Naive thymus-derived CD4-positive, alpha-beta T cell (primary cell): Measurements from ENCODE around the gene TMEM178B. TPM values are rescaled to one million over a fixed set of nuclear protein-coding genes. Genes with fewer than 3 reads are reported as not detected.

Experiments used
- ATAC-seq: fragments of 150-1000 bp; cut with Tn5 transposase; 2 replicates; pipeline ENCODE4 v1.10.0; 2021; ENCODE audit warnings: mild to moderate bottlenecking, moderate library complexity
- CTCF ChIA-PET: fragments of 350-600 bp; sonication (Branson Sonifier 250); formaldehyde crosslinking; loops from one replicate; lab custom pipeline; 2021; ENCODE audit warnings: antibody characterized with exemption; lab: Charles Lee
- POLR2A ChIA-PET: fragments of 350-600 bp; sonication (Branson Sonifier 250); formaldehyde crosslinking; loops from one replicate; lab custom pipeline; 2021; ENCODE audit warnings: antibody characterized with exemption, inconsistent platforms; lab: Charles Lee
- DNase-seq, 9 donors: peaks; one replicate each; pipeline versions ENCODE4 v3.0.0 to v3.0.0-alpha.2; 2020 to 2022; ENCODE audit warnings: mixed read lengths in 1 of 9
- H3K27ac ChIP-seq: one replicate; pipeline ENCODE4 v1.7.0; 2013; ENCODE audit warnings: mild to moderate bottlenecking, low read depth, low read length, moderate library complexity
- H3K27me3 ChIP-seq, 2 donors: one replicate each; pipeline ENCODE4 v1.7.0; 2013; ENCODE audit warnings: low read length in 2 of 2, mild to moderate bottlenecking in 2 of 2, moderate library complexity in 2 of 2; ENCODE audit not compliant: control insufficient read depth in 2 of 2, insufficient read depth in 2 of 2
- H3K36me3 ChIP-seq, 3 experiments: 1 replicate in 2 of 3; 2 replicates in 1 of 3; pipeline ENCODE4 v1.7.0; 2013; ENCODE audit warnings: low read length in 3 of 3, mild to moderate bottlenecking in 3 of 3, moderate library complexity in 1 of 3; ENCODE audit not compliant: insufficient read depth in 3 of 3, control insufficient read depth in 2 of 3
- H3K4me1 ChIP-seq, 2 donors: one replicate each; pipeline ENCODE4 v1.7.0; 2013; ENCODE audit warnings: low read length in 2 of 2, mild to moderate bottlenecking in 2 of 2, moderate library complexity in 1 of 2; ENCODE audit not compliant: control insufficient read depth in 2 of 2, insufficient read depth in 2 of 2
- H3K4me3 ChIP-seq: 2 replicates; pipeline ENCODE4 v1.7.0; 2013; ENCODE audit warnings: mild to moderate bottlenecking, low read length
- H3K9me3 ChIP-seq, 3 experiments: 1 replicate in 2 of 3; 2 replicates in 1 of 3; pipeline ENCODE4 v1.7.0; 2013; ENCODE audit warnings: low read length in 3 of 3; ENCODE audit not compliant: control insufficient read depth in 2 of 3
- H3K27ac Mint-ChIP-seq, 9 donors: one replicate each; pipeline ENCODE4 v1.8.0; 2020 to 2022; ENCODE audit warnings: mixed read lengths in 9 of 9, mild to moderate bottlenecking in 8 of 9, moderate library complexity in 5 of 9, inconsistent platforms in 2 of 9
- H3K27me3 Mint-ChIP-seq, 5 donors: one replicate each; pipeline ENCODE4 v1.8.0; 2021 to 2022; ENCODE audit warnings: mixed read lengths in 5 of 5, mild to moderate bottlenecking in 1 of 5
- H3K36me3 Mint-ChIP-seq, 5 donors: one replicate each; pipeline ENCODE4 v1.8.0; 2020 to 2022; ENCODE audit warnings: mixed read lengths in 5 of 5, mild to moderate bottlenecking in 3 of 5, inconsistent platforms in 1 of 5
- H3K4me1 Mint-ChIP-seq, 7 donors: one replicate each; pipeline ENCODE4 v1.8.0; 2020 to 2022; ENCODE audit warnings: mixed read lengths in 7 of 7, mild to moderate bottlenecking in 3 of 7, inconsistent platforms in 1 of 7
- H3K4me3 Mint-ChIP-seq, 10 donors: one replicate each; pipeline ENCODE4 v1.8.0; 2020 to 2022; ENCODE audit warnings: mild to moderate bottlenecking in 10 of 10, mixed read lengths in 10 of 10, moderate library complexity in 6 of 10, inconsistent platforms in 2 of 10
- H3K9me3 Mint-ChIP-seq, 11 donors: one replicate each; pipeline ENCODE4 v1.8.0; 2020 to 2022; ENCODE audit warnings: mixed read lengths in 11 of 11, mild to moderate bottlenecking in 4 of 11, inconsistent platforms in 1 of 11, moderate library complexity in 1 of 11
- intact Hi-C, 2 donors: fragments of 100-400 bp; cut with micrococcal nuclease; formaldehyde crosslinking; loops; one replicate each; pipeline ENCODE4 v1.15.1; 2023
- polyA plus RNA-seq, 2 donors: library from polyadenylated mRNA; unstranded; fragments of 300-500 nt; fragmentation: Illumina TruSeq; gene quantifications; one replicate each; pipeline ENCODE4 v1.2.3, GENCODE V29; 2021
- total RNA-seq, 6 experiments: library from RNA in 5 of 6; stranded (reverse) in 5 of 6; gene quantifications; 1 replicate in 5 of 6; 2 replicates in 1 of 6; pipeline ENCODE4 v1.2.3 and lab custom pipeline; 2021 to 2026

TMEM178B gene
- total and polyA plus RNA-seq, 7 experiments from 2014 or later, result 0.05 to 3.0 (median 0.10) TPM; not detected in 4

DNA sequence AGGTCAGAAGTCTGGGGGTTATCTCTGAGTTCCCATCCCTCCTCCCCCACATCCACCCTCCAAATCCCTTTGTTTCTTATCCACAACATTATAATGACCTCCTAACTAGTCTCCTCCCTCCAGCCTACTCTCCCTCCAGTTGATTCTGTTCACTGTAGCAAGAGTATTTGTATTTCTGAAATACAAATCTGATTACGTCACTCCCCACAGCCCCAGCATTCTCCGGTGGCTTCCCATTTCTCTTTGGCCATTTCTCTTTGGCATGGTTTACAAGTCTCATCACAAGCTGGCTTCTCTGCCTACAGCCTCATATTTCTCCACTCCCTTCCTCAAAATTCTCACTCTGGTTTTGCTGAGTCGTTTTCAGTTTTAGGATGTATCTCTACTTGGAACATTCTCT lies 34.5 kb upstream of the TMEM178B start:
- peaks cover 12 to 29% (median 18%) of the 10 kb centered on the region in 5 donors for H3K27me3 Mint-ChIP-seq
- POLR2A ChIA-PET, result no interaction called here
- no peak overlapping the region for H3K4me3 Mint-ChIP-seq

DNA sequence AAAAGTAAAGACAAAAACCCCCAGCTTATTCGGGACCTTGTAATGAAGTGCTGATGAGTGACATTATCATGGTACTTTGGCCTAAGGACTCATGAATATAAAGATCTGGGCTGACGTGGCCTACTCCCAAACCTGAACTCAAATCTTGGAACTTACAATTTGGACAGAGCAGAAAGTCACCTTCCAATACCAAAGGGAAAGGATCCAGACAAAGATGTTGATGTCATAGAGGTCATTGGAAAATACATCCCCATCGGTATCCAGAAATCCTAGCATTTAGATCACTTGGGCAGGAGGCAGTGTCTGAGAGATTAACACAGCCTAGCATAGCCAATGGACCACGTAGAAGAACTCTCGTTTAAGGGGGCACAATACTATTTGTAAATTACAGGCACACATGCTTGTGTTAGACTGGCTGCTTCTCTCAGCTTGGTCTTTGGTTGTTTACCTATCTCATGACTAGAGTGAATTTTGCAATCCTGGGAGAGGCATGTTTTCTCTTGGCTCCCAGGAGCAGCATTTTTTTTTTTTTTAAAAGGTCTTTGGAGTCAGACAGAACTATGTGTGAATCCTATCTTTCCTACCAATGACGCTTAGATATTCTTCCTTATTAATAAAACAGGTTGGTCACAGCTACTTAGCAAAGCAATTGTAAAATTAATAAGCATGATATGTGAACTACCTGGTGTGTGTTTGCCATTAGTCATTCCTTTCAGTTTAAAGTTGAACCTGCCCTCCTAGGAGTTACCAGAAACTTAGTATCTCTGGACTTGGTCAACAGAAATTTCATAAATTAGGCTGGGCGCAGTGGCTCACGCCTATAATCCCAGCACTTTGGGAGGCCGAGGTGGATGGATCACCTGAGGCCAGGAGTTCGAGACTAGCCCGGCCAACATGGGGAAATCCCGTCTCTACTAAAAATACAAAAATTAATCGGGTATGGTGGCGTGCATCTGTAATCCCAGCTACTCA lies 31.4 kb upstream of the TMEM178B start:
- intact Hi-C loops, result no loop called here
- Histone ChIP-seq H3K27ac (no peak overlapping the region), H3K4me1 (no peaks in the 10 kb centered on the region), H3K36me3 (no peaks in the 10 kb centered on the region), H3K27me3 (peaks cover 0 to 2% of the 10 kb centered on the region in 2 donors), H3K4me3 (no peak overlapping the region), H3K9me3 (no peaks in the 10 kb centered on the region)
- Mint-ChIP-seq H3K27ac (no peak overlapping the region), H3K27me3 (peaks cover 22 to 32% (median 28%) of the 10 kb centered on the region in 5 donors), H3K4me3 (no peak overlapping the region), H3K9me3 (peaks cover 0 to 6% (median 0%) of the 10 kb centered on the region in 11 donors), H3K4me1 (no peaks in the 10 kb centered on the region), H3K36me3 (peaks cover 0 to 8% (median 0%) of the 10 kb centered on the region in 5 donors)
- DNase-seq (no peak), ATAC-seq (no peak)
- ChIA-PET CTCF (no interaction called here), POLR2A (no interaction called here)

More for the DNA sequence above, 34.5 kb upstream of the TMEM178B start:
- CTCF ChIA-PET, result no interaction called here
- H3K36me3 Mint-ChIP-seq, result peaks cover 0 to 8% (median 0%) of the 10 kb centered on the region in 5 donors
- no peak for DNase-seq
- Histone ChIP-seq H3K4me3 (no peak overlapping the region), H3K9me3 (no peaks in the 10 kb centered on the region), H3K4me1 (no peaks in the 10 kb centered on the region), H3K27me3 (peaks cover 0 to 2% of the 10 kb centered on the region in 2 donors), H3K27ac (no peak overlapping the region), H3K36me3 (no peaks in the 10 kb centered on the region)
- no peak overlapping the region for H3K27ac Mint-ChIP-seq
- intact Hi-C loops, result no loop called here
- H3K4me1 Mint-ChIP-seq, result no peaks in the 10 kb centered on the region
- ATAC-seq, result no peak
- peaks cover 0 to 15% (median 3%) of the 10 kb centered on the region in 11 donors for H3K9me3 Mint-ChIP-seq

DNA sequence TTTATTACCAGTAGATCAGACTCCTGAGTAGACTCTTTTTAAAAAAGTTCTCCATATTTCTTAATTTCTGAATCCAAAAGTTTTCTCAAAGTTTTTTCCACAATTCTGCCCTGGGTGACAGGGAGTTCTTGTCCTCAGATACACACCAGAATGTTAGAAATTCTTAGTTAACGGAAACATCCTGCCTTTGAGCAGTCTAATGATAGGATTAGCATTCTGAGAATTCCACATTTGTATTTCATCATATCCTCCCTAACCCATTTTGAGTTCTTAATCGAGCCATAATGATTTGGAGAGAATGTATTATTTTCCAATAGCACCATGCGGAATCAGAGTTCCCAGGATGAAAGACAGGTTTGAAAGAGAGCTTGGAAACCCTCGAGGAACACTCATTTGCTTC lies 30.2 kb upstream of the TMEM178B start:
- Mint-ChIP-seq H3K4me1 (no peaks in the 10 kb centered on the region), H3K9me3 (peaks cover 0 to 6% (median 0%) of the 10 kb centered on the region in 11 donors), H3K27ac (no peak overlapping the region), H3K4me3 (no peak overlapping the region), H3K27me3 (peaks cover 22 to 41% (median 28%) of the 10 kb centered on the region in 5 donors), H3K36me3 (peaks cover 0 to 8% (median 0%) of the 10 kb centered on the region in 5 donors)
- Histone ChIP-seq H3K36me3 (no peaks in the 10 kb centered on the region), H3K27ac (no peak overlapping the region), H3K27me3 (peaks cover 0 to 2% of the 10 kb centered on the region in 2 donors), H3K4me3 (no peak overlapping the region), H3K9me3 (no peaks in the 10 kb centered on the region), H3K4me1 (no peaks in the 10 kb centered on the region)
- intact Hi-C loops, result no loop called here
- DNase-seq (no peak), ATAC-seq (no peak)
- CTCF ChIA-PET, result no interaction called here
- POLR2A ChIA-PET, result no interaction called here

DNA sequence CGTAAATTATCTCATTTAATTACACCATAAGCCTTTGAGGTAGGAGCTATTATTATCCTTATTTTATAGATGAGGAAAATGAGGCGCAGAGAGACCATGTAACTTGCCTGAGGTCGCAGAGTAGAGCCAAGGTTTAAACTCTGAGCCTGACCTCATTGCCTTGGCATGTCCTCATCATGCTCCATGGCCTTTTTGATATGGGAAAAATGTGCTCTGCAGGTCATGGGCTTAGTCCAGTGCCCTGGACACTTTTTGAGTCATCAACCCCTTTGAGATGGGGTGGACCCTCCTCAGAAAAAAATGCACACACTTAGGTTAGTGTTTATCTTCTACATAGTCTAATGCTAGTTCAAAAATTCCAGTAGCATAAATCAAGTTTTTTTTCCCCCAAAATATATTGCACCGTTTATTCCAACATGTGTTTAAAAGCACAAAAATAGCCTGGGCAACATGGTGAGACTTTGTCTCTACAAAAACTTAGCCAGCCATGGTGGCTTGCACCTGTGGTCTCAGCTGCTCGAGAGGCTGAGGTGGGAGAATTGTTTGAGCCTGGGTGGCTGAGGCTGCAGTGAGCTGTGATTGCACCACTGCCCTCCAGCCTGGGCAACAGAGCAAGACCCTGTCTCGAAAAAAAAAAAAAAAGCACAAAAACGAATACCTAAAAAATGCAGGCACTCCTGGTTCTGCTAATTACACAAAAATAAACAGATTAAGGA lies 28.6 kb upstream of the TMEM178B start:
- no peak overlapping the region for H3K27ac ChIP-seq
- Mint-ChIP-seq H3K4me1 (no peaks in the 10 kb centered on the region), H3K36me3 (peaks cover 0 to 3% (median 0%) of the 10 kb centered on the region in 5 donors), H3K4me3 (no peak overlapping the region), H3K27me3 (peaks cover 16 to 48% (median 33%) of the 10 kb centered on the region in 5 donors), H3K27ac (no peak overlapping the region), H3K9me3 (peaks cover 0 to 2% (median 0%) of the 10 kb centered on the region in 11 donors)
- ATAC-seq (no peak), DNase-seq (no peak)
- CTCF ChIA-PET, result no interaction called here
- H3K9me3 ChIP-seq, result no peaks in the 10 kb centered on the region
- H3K36me3 ChIP-seq, result no peaks in the 10 kb centered on the region
- H3K4me1 ChIP-seq, result no peaks in the 10 kb centered on the region
- intact Hi-C loops, result no loop called here
- POLR2A ChIA-PET, result interaction anchor here (0.6 kb wide), 1 partner anchor 247 kb away, joined by 4 read pairs; no protein-coding TSS in a partner anchor
- H3K27me3 ChIP-seq, result no peaks in the 10 kb centered on the region
- no peak overlapping the region for H3K4me3 ChIP-seq

DNA sequence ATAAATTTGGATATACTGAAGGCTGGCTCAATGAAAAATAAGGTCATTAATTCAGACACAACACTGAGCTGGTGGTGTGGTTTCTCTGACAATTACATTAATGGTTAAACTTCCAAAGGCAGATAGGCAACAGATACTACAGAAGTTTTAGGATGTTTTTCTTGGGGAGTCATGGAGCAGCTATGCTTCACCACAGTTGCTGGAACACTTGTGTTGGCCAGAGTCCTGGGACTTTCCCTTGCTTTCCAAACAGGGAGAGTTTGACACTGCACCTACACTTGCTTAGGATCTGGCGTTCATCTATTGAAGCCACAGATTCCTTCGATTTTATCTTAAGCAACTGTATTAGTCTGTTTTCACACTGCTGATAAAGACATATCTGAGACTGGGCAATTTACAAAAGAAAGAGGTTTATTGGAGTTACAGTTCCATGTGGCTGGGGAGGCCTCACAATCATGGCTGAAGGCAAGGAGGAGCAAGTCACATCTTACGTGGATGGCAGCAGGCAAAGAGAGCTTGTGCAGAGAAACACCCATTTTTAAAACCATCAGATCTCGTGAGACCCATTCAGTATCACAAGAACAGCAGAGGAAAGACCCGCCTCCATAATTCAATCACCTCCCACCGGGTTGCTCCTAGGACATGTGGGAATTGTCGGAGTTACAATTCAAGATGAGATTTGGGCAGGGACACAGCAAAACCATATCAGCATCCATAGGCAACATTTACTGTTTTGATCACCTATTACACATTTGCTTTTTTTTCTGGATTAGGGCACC lies 27.8 kb upstream of the TMEM178B start:
- Mint-ChIP-seq H3K27ac (no peak overlapping the region), H3K36me3 (peaks cover 0 to 1% (median 0%) of the 10 kb centered on the region in 5 donors), H3K9me3 (peaks cover 0 to 2% (median 0%) of the 10 kb centered on the region in 11 donors), H3K4me1 (no peaks in the 10 kb centered on the region), H3K4me3 (no peak overlapping the region), H3K27me3 (peaks cover 14 to 47% (median 31%) of the 10 kb centered on the region in 5 donors)
- H3K4me1 ChIP-seq, result no peaks in the 10 kb centered on the region
- CTCF ChIA-PET, result no interaction called here
- H3K4me3 ChIP-seq, result no peak overlapping the region
- DNase-seq (no peak), ATAC-seq (no peak)
- intact Hi-C loops, result no loop called here
- POLR2A ChIA-PET, result interaction anchor here (0.6 kb wide), 1 partner anchor 247 kb away, joined by 4 read pairs; no protein-coding TSS in a partner anchor
- H3K27ac ChIP-seq, result no peak overlapping the region
- H3K36me3 ChIP-seq, result no peaks in the 10 kb centered on the region
- no peaks in the 10 kb centered on the region for H3K9me3 ChIP-seq
- H3K27me3 ChIP-seq, result no peaks in the 10 kb centered on the region

DNA sequence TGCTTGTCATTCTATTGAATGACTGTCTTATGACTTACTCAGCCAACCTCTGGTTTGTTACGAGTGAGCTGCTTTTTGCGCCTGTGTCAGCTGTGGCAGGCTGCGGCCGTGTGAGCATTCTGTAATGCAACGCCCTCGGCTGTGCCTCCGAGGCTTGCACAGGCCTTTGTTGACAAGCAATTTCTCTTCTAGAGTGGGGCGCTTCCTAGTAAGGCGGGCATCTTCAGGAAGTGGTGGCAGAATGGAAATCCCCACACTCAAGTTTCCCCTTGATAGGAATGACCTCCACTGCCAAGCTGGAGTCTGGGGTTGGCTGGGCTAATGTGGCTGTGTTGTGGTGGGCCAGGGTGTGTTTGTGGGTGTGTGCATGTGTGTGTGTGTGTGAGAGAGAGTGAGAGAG lies 20.2 kb upstream of the TMEM178B start:
- no peak overlapping the region for H3K27ac ChIP-seq
- H3K9me3 ChIP-seq, result peaks cover 0 to 4% (median 3%) of the 10 kb centered on the region in 3 experiments
- Mint-ChIP-seq H3K4me1 (peaks cover 3 to 26% (median 19%) of the 10 kb centered on the region in 7 donors), H3K27ac (peak overlapping the region; percentile 48 to 90 (median 76)), H3K27me3 (peaks cover 0 to 29% (median 10%) of the 10 kb centered on the region in 5 donors), H3K4me3 (peak overlapping the region in 8 of 10 donors; percentile 8 to 63 (median 40)), H3K36me3 (peaks cover 0 to 4% (median 0%) of the 10 kb centered on the region in 5 donors), H3K9me3 (peaks cover 0 to 17% (median 3%) of the 10 kb centered on the region in 11 donors)
- peak; percentile 96 for ATAC-seq
- ChIA-PET POLR2A (no interaction called here), CTCF (no interaction called here)
- H3K36me3 ChIP-seq, result no peaks in the 10 kb centered on the region
- H3K27me3 ChIP-seq, result no peaks in the 10 kb centered on the region
- peaks cover 7 to 9% of the 10 kb centered on the region in 2 donors for H3K4me1 ChIP-seq
- intact Hi-C loops, result loop anchor here in 1 of 2 donors (1.0 to 5.0 kb wide), 2 partner anchors 30 to 41 kb away; partner anchors contain the start of gene MRPS33
- DNase-seq, result peak; percentile 12 to 62 (median 41)
- H3K4me3 ChIP-seq, result no peak overlapping the region
